ENCODE measurements around the gene CALN1.

Gene CALN1

DNA sequence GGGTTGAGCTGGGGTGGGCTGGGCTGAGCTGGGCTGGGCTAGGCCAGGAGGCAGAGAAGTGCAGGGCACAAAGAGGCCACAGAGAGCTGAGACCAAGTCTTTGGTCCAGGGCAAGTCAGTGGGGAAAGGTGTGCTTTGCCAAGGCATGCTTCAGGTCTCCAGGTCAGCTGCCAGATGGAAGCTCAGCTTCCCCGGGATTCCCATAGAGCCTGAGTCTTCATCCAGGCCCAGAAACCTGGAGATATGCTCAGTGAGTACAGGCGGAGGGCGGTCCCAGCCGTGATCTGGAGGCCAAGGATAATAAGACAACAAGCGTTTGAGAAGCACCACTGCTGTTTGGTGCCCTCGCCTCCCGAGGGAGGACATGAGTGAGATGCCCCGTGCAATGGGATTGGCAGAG lies 4.7 kb upstream of the CALN1 start:
- H3K4ac ChIP-seq (ENCODE audit: low read depth in 1 of 2, low read length in 2 of 2) = no peak overlapping the region
- no peak overlapping the region for H2AK5ac ChIP-seq (ENCODE audit: low read length, severe bottlenecking)
- H2AFZ ChIP-seq (ENCODE audit: low read depth, low read length) = no peak overlapping the region
- H3K9me3 ChIP-seq (ENCODE audit: control insufficient read depth, low read length) = peaks cover 10% of the 10 kb centered on the region
- H3K27ac ChIP-seq (ENCODE audit: low read length, poor library complexity, severe bottlenecking) = no peak overlapping the region
- no peak overlapping the region for H3K4me3 ChIP-seq (ENCODE audit: insufficient read depth in 1 of 2, low read depth in 1 of 2, low read length in 2 of 2)
- no peaks in the 10 kb centered on the region for H3K27me3 ChIP-seq (ENCODE audit: control insufficient read depth in 1 of 2, insufficient read depth in 1 of 2, low read length in 2 of 2)
- DNase-seq = no peak
- no peak overlapping the region for H2BK120ac ChIP-seq (ENCODE audit: low read depth, low read length)
- no peak overlapping the region for H2BK5ac ChIP-seq (ENCODE audit: low read depth, low read length, poor library complexity, severe bottlenecking)
- no peak overlapping the region for H3K14ac ChIP-seq (ENCODE audit: low read length in 2 of 2)
- H3K18ac ChIP-seq (ENCODE audit: low read depth in 1 of 2, low read length in 2 of 2) = no peak overlapping the region
- H4K91ac ChIP-seq (ENCODE audit: low read length) = no peak overlapping the region
- no peaks in the 10 kb centered on the region for H3K79me1 ChIP-seq (replicated peaks; ENCODE audit: low read length, poor library complexity, severe bottlenecking)
- no peak overlapping the region for H2BK15ac ChIP-seq (ENCODE audit: low read depth, poor library complexity, severe bottlenecking)
- H3K4me1 ChIP-seq (ENCODE audit: control insufficient read depth, insufficient read depth, low read depth, low read length) = no peaks in the 10 kb centered on the region
- H3K4me2 ChIP-seq (ENCODE audit: low read length, poor library complexity, severe bottlenecking) = no peak overlapping the region
- no peaks in the 10 kb centered on the region for H3K36me3 ChIP-seq (ENCODE audit: control insufficient read depth in 1 of 2, insufficient read depth in 2 of 2, low read depth in 1 of 2, low read length in 2 of 2)
- H4K8ac ChIP-seq (ENCODE audit: low read length) = no peak overlapping the region
- 84% methylated on average over 8 of the region's 8 CpGs for WGBS
- H2BK12ac ChIP-seq (ENCODE audit: low read length in 2 of 2) = no peak overlapping the region
- no peak overlapping the region for H3K23ac ChIP-seq (ENCODE audit: low read length in 2 of 2)
- H3K9ac ChIP-seq (ENCODE audit: low read length) = no peak overlapping the region

DNA sequence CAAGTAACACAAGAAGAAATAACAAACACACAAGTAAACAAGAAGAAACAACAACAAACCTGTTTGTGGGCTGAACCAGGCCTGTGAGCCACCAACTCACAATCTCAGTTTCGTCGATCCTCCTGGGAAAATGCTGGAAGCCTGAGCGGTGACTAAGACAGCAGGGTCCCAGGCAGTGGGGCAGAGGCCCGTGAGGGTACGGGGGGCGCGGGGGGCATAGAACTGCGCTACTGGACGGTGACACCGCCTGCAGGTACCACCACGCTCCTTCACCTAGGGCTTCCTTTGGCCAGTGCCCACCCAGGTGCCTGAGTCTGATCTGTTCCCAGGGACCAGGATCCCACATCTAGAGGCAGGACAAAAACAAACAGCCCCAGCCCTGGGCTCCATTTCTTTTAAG lies 3.4 kb upstream of the CALN1 start:
- Histone ChIP-seq H3K18ac (ENCODE audit: low read depth in 1 of 2, low read length in 2 of 2) (no peak overlapping the region), H3K23ac (ENCODE audit: low read length in 2 of 2) (no peak overlapping the region), H3K14ac (ENCODE audit: low read length in 2 of 2) (no peak overlapping the region), H3K9me3 (ENCODE audit: control insufficient read depth, low read length) (peaks cover 10% of the 10 kb centered on the region), H4K91ac (ENCODE audit: low read length) (no peak overlapping the region), H3K4ac (ENCODE audit: low read depth in 1 of 2, low read length in 2 of 2) (no peak overlapping the region), H2BK5ac (ENCODE audit: low read depth, low read length, poor library complexity, severe bottlenecking) (no peak overlapping the region), H3K36me3 (ENCODE audit: control insufficient read depth in 1 of 2, insufficient read depth in 2 of 2, low read depth in 1 of 2, low read length in 2 of 2) (no peaks in the 10 kb centered on the region), H3K4me3 (ENCODE audit: insufficient read depth in 1 of 2, low read depth in 1 of 2, low read length in 2 of 2) (no peak overlapping the region), H4K8ac (ENCODE audit: low read length) (no peak overlapping the region), H2BK15ac (ENCODE audit: low read depth, poor library complexity, severe bottlenecking) (no peak overlapping the region), H2BK12ac (ENCODE audit: low read length in 2 of 2) (no peak overlapping the region), H3K27ac (ENCODE audit: low read length, poor library complexity, severe bottlenecking) (no peak overlapping the region), H3K27me3 (ENCODE audit: control insufficient read depth in 1 of 2, insufficient read depth in 1 of 2, low read length in 2 of 2) (no peaks in the 10 kb centered on the region), H2BK120ac (ENCODE audit: low read depth, low read length) (no peak overlapping the region), H2AK5ac (ENCODE audit: low read length, severe bottlenecking) (no peak overlapping the region), H3K4me1 (ENCODE audit: control insufficient read depth, insufficient read depth, low read depth, low read length) (no peaks in the 10 kb centered on the region), H3K9ac (ENCODE audit: low read length) (no peak overlapping the region), H3K79me1 (replicated peaks; ENCODE audit: low read length, poor library complexity, severe bottlenecking) (no peaks in the 10 kb centered on the region), H3K4me2 (ENCODE audit: low read length, poor library complexity, severe bottlenecking) (no peak overlapping the region), H2AFZ (ENCODE audit: low read depth, low read length) (no peak overlapping the region)
- no peak for DNase-seq
- 88% methylated on average over 11 of the region's 11 CpGs for WGBS

DNA sequence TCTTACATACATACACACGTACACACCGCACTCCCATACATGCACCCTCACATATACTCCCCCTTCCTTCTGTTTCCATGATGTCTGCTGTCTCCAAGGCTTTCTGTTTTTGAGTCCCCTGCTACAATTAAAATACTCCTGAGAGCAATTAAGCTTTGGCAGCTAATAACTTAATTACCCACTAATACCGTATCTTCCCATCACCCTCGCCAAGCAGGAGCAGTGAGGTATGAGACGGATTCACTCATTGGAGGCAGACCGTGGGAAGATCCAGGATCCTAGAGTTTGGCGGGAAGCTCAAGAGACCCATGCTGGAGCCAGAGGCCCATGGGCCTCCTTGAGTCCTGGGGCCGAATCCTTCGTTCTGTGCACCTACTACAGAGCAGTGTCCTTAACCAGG lies 1.7 kb upstream of the CALN1 start:
- Histone ChIP-seq H3K4me2 (ENCODE audit: low read length, poor library complexity, severe bottlenecking) (no peak overlapping the region), H4K8ac (ENCODE audit: low read length) (no peak overlapping the region), H3K27ac (ENCODE audit: low read length, poor library complexity, severe bottlenecking) (no peak overlapping the region), H3K18ac (ENCODE audit: low read depth in 1 of 2, low read length in 2 of 2) (no peak overlapping the region), H3K27me3 (ENCODE audit: control insufficient read depth in 1 of 2, insufficient read depth in 1 of 2, low read length in 2 of 2) (no peaks in the 10 kb centered on the region), H3K14ac (ENCODE audit: low read length in 2 of 2) (no peak overlapping the region), H2AFZ (ENCODE audit: low read depth, low read length) (no peak overlapping the region), H4K91ac (ENCODE audit: low read length) (no peak overlapping the region), H3K4me3 (ENCODE audit: insufficient read depth in 1 of 2, low read depth in 1 of 2, low read length in 2 of 2) (no peak overlapping the region), H2BK15ac (ENCODE audit: low read depth, poor library complexity, severe bottlenecking) (no peak overlapping the region), H3K23ac (ENCODE audit: low read length in 2 of 2) (no peak overlapping the region), H3K9me3 (ENCODE audit: control insufficient read depth, low read length) (peaks cover 4% of the 10 kb centered on the region), H3K36me3 (ENCODE audit: control insufficient read depth in 1 of 2, insufficient read depth in 2 of 2, low read depth in 1 of 2, low read length in 2 of 2) (no peaks in the 10 kb centered on the region), H2BK5ac (ENCODE audit: low read depth, low read length, poor library complexity, severe bottlenecking) (no peak overlapping the region), H3K79me1 (replicated peaks; ENCODE audit: low read length, poor library complexity, severe bottlenecking) (no peaks in the 10 kb centered on the region), H2AK5ac (ENCODE audit: low read length, severe bottlenecking) (no peak overlapping the region), H2BK120ac (ENCODE audit: low read depth, low read length) (no peak overlapping the region), H3K9ac (ENCODE audit: low read length) (no peak overlapping the region), H2BK12ac (ENCODE audit: low read length in 2 of 2) (no peak overlapping the region), H3K4me1 (ENCODE audit: control insufficient read depth, insufficient read depth, low read depth, low read length) (no peaks in the 10 kb centered on the region), H3K4ac (ENCODE audit: low read depth in 1 of 2, low read length in 2 of 2) (no peak overlapping the region)
- WGBS = 77% methylated on average over 9 of the region's 9 CpGs
- DNase-seq = no peak

DNA sequence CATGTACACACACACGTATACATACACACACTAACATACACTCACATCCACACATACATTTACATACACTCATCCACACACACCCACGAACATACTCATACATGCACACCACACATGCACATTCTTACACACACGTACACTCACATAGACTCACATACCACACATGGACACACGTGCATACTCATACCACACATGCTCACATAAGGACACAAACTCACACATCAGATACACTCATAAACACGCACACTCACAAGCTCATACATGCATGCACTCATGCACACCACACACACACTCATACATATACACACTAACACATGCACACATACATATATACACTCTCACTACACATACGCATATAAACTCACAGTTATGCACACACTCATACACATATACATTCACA lies 1.2 kb upstream of the CALN1 start:
- 82% methylated on average over 6 of the region's 6 CpGs for WGBS
- Histone ChIP-seq H2AK5ac (ENCODE audit: low read length, severe bottlenecking) (no peak overlapping the region), H3K14ac (ENCODE audit: low read length in 2 of 2) (peak overlapping the region in 1 of 2 experiments; percentile 53), H3K4me1 (ENCODE audit: control insufficient read depth, insufficient read depth, low read depth, low read length) (no peaks in the 10 kb centered on the region), H2BK120ac (ENCODE audit: low read depth, low read length) (no peak overlapping the region), H3K4me3 (ENCODE audit: insufficient read depth in 1 of 2, low read depth in 1 of 2, low read length in 2 of 2) (no peak overlapping the region), H3K23ac (ENCODE audit: low read length in 2 of 2) (no peak overlapping the region), H3K27me3 (ENCODE audit: control insufficient read depth in 1 of 2, insufficient read depth in 1 of 2, low read length in 2 of 2) (no peaks in the 10 kb centered on the region), H2BK15ac (ENCODE audit: low read depth, poor library complexity, severe bottlenecking) (no peak overlapping the region), H3K79me1 (replicated peaks; ENCODE audit: low read length, poor library complexity, severe bottlenecking) (no peaks in the 10 kb centered on the region), H3K18ac (ENCODE audit: low read depth in 1 of 2, low read length in 2 of 2) (no peak overlapping the region), H3K27ac (ENCODE audit: low read length, poor library complexity, severe bottlenecking) (no peak overlapping the region), H4K91ac (ENCODE audit: low read length) (no peak overlapping the region), H3K4me2 (ENCODE audit: low read length, poor library complexity, severe bottlenecking) (no peak overlapping the region), H3K36me3 (ENCODE audit: control insufficient read depth in 1 of 2, insufficient read depth in 2 of 2, low read depth in 1 of 2, low read length in 2 of 2) (no peaks in the 10 kb centered on the region), H2BK12ac (ENCODE audit: low read length in 2 of 2) (no peak overlapping the region), H2AFZ (ENCODE audit: low read depth, low read length) (no peak overlapping the region), H3K9ac (ENCODE audit: low read length) (no peak overlapping the region), H2BK5ac (ENCODE audit: low read depth, low read length, poor library complexity, severe bottlenecking) (no peak overlapping the region), H3K9me3 (ENCODE audit: control insufficient read depth, low read length) (peaks cover 4% of the 10 kb centered on the region), H3K4ac (ENCODE audit: low read depth in 1 of 2, low read length in 2 of 2) (no peak overlapping the region), H4K8ac (ENCODE audit: low read length) (no peak overlapping the region)
- DNase-seq = no peak
